Lung (tissue), 12 donors: Measurements from ENCODE around the gene LSM14A. TPM values are rescaled to one million over a fixed set of nuclear protein-coding genes. Genes with fewer than 3 reads are reported as not detected.

Source experiments
- ATAC-seq: fragments of 200-7000 bp; cut with Tn5 transposase; one replicate; pipeline ENCODE4 v1.9.1; 2020; ENCODE audit warnings: moderate number of reproducible peaks; ENCODE audit not compliant: insufficient read depth, low FRiP score
- DNase-seq, 3 donors: peaks; one replicate each; pipeline ENCODE4 v3.0.0-alpha.2; 2013 to 2017
- H3K27ac ChIP-seq, 2 donors: one replicate each; pipeline ENCODE4 v1.5.1; 2013; ENCODE audit warnings: mild to moderate bottlenecking in 2 of 2, moderate library complexity in 2 of 2, control low read depth in 1 of 2, inconsistent platforms in 1 of 2, low read depth in 1 of 2, low read length in 1 of 2
- H3K27me3 ChIP-seq, 3 donors: one replicate each; pipeline ENCODE4 v1.5.1; 2013; ENCODE audit warnings: low read length in 2 of 3; ENCODE audit not compliant: control insufficient read depth in 3 of 3, insufficient read depth in 3 of 3
- H3K36me3 ChIP-seq, 4 donors: one replicate each; pipeline ENCODE4 v1.5.1; 2013; ENCODE audit warnings: low read length in 4 of 4, mild to moderate bottlenecking in 1 of 4, moderate library complexity in 1 of 4; ENCODE audit not compliant: control insufficient read depth in 4 of 4, insufficient read depth in 4 of 4
- H3K4me1 ChIP-seq, 5 donors: one replicate each; pipeline ENCODE4 v1.5.1; 2013; ENCODE audit warnings: low read length in 5 of 5, mild to moderate bottlenecking in 2 of 5, moderate library complexity in 1 of 5; ENCODE audit not compliant: control insufficient read depth in 5 of 5, insufficient read depth in 5 of 5
- H3K4me3 ChIP-seq: one replicate; pipeline ENCODE4 v1.5.1; 2013; ENCODE audit warnings: mild to moderate bottlenecking, control low read depth, moderate library complexity
- H3K9ac ChIP-seq, 2 donors: one replicate each; pipeline ENCODE4 v1.5.1; 2013; ENCODE audit warnings: low read length in 2 of 2, control low read depth in 1 of 2; ENCODE audit not compliant: insufficient read depth in 1 of 2
- H3K9me3 ChIP-seq, 4 donors: one replicate each; pipeline ENCODE4 v1.5.1; 2013; ENCODE audit warnings: low read length in 3 of 4, mild to moderate bottlenecking in 1 of 4, moderate library complexity in 1 of 4; ENCODE audit not compliant: control insufficient read depth in 4 of 4, insufficient read depth in 3 of 4
- CTCF ChIP-seq: IDR thresholded peaks from 2 replicates; pipeline ENCODE4 v1.5.1; 2012; ENCODE audit warnings: mild to moderate bottlenecking; ENCODE audit errors: control extremely low read depth, extremely low read depth
- WGBS, 2 donors: extraction: QIAGEN DNeasy Blood & Tissue Kit; methylation state at CpG; one replicate each; pipeline ENCODE4 v1.1.7; 2013; 5-methylcytosine and 5-hydroxymethylcytosine counted together
- polyA plus RNA-seq, 2 donors: library from polyadenylated mRNA; stranded (reverse); fragments of 200-250 nt; gene quantifications; one replicate each; pipeline ENCODE4 v1.2.1, GENCODE V29; 2013
- total RNA-seq, 2 donors: library from RNA; depleted of rRNA in 1 of 2; stranded (reverse); fragments of >200 nt in 1 of 2; gene quantifications; one replicate each; pipeline ENCODE4 v1.2.1, GENCODE V29; 2014 to 2021
- donor health status: control.
- donor health status: control.
- donor health status: Bipolar disorder and iron deficiency.
- donor health status: healthy.
- donor health status: DM: yes; HTN: yes; CAD: no.

Gene LSM14A
- total and polyA plus RNA-seq, 4 donors, result 52.9 to 153 (median 83.5) TPM

- Histone ChIP-seq H3K27ac (no peak overlapping the region), H3K9ac (no peak overlapping the region), H3K9me3 (no peaks in the 10 kb centered on the region), H3K27me3 (no peaks in the 10 kb centered on the region), H3K4me3 (no peak overlapping the region), H3K4me1 (peaks cover 0 to 35% (median 7%) of the 10 kb centered on the region in 5 donors), H3K36me3 (peaks cover under 1 to 1% (median 1%) of the 10 kb centered on the region in 4 donors)
- TF ChIP-seq CTCF, result no peak
- ATAC-seq (no peak), DNase-seq (no peak)
- 53 to 74% methylated on average over 2 of the region's 2 CpGs for WGBS, 2 donors
These were observed 17.1 kb downstream of the LSM14A start for GRCh38 chr19:34189199-34189916.

- Histone ChIP-seq H3K4me3 (no peak overlapping the region), H3K27me3 (no peaks in the 10 kb centered on the region), H3K27ac (no peak overlapping the region), H3K36me3 (peaks cover 3 to 8% (median 5%) of the 10 kb centered on the region in 4 donors), H3K9me3 (no peaks in the 10 kb centered on the region), H3K9ac (no peak overlapping the region), H3K4me1 (peaks cover 0 to 31% (median 5%) of the 10 kb centered on the region in 5 donors)
- WGBS, 2 donors, result 15 to 54% methylated on average over 1 of the region's 1 CpG
- DNase-seq (no peak), ATAC-seq (no peak)
- no peak for TF ChIP-seq CTCF
These were observed 17.7 kb downstream of the LSM14A start for GRCh38 chr19:34189917-34190425.

- no peak for TF ChIP-seq CTCF
- ATAC-seq, result no peak
- Histone ChIP-seq H3K9me3 (no peaks in the 10 kb centered on the region), H3K27me3 (no peaks in the 10 kb centered on the region), H3K36me3 (peaks cover 4 to 15% (median 10%) of the 10 kb centered on the region in 4 donors), H3K9ac (no peak overlapping the region), H3K4me1 (peaks cover 0 to 22% (median 4%) of the 10 kb centered on the region in 5 donors), H3K27ac (no peak overlapping the region), H3K4me3 (no peak overlapping the region)
- DNase-seq, result no peak
- 77 to 90% methylated on average over 3 of the region's 3 CpGs for WGBS, 2 donors
These were observed 19.2 kb downstream of the LSM14A start for GRCh38 chr19:34191355-34191962.
